AG10803 (cell line): ENCODE measurements around the gene PIK3C2G.

ENCODE experiments used
- DNase-seq: peaks from one replicate; pipeline ENCODE4 v3.0.0; 2010; ENCODE audit warnings: low read depth
- H3K4me3 ChIP-seq: 2 replicates; pipeline ENCODE4 v1.5.1; 2011; ENCODE audit warnings: mild to moderate bottlenecking, low read length, control low read depth
- CTCF ChIP-seq: conservative IDR thresholded peaks from 2 replicates; pipeline ENCODE4 v1.5.1; 2011; ENCODE audit warnings: mild to moderate bottlenecking, low read length, control low read depth, inconsistent platforms

Gene PIK3C2G

GRCh38 chr12:18419311-18419710 lies 158.0 kb downstream of the PIK3C2G start:
- no peak for DNase-seq
- no peak overlapping the region for H3K4me3 ChIP-seq
- TF ChIP-seq CTCF, result no peak

- no peak for TF ChIP-seq CTCF
- H3K4me3 ChIP-seq, result no peak overlapping the region
- DNase-seq, result peak; percentile 21
Observed at GRCh38 chr12:18421867-18422266, 160.5 kb downstream of the PIK3C2G start.

- H3K4me3 ChIP-seq, result no peak overlapping the region
- no peak for TF ChIP-seq CTCF
- DNase-seq, result peak; percentile 68
Observed at GRCh38 chr12:18422871-18423270, 161.6 kb downstream of the PIK3C2G start.

GRCh38 chr12:18424857-18425256 lies 163.5 kb downstream of the PIK3C2G start:
- no peak overlapping the region for H3K4me3 ChIP-seq
- no peak for DNase-seq
- TF ChIP-seq CTCF, result no peak

GRCh38 chr12:18427520-18427919 lies 166.2 kb downstream of the PIK3C2G start:
- H3K4me3 ChIP-seq, result no peak overlapping the region
- no peak for TF ChIP-seq CTCF
- DNase-seq, result no peak

- no peak overlapping the region for H3K4me3 ChIP-seq
- no peak for TF ChIP-seq CTCF
- DNase-seq, result peak; percentile 10
Observed at GRCh38 chr12:18428416-18428815, 167.1 kb downstream of the PIK3C2G start.

- no peak for TF ChIP-seq CTCF
- no peak for DNase-seq
- H3K4me3 ChIP-seq, result no peak overlapping the region
Observed at GRCh38 chr12:18429366-18429765, 168.0 kb downstream of the PIK3C2G start.
